Activated CD8-positive, alpha-beta T cell treated with anti-CD3 and anti-CD28 coated beads for 36 hours (primary cell): ENCODE results near the gene CLDN24. TPM values are rescaled to one million over a fixed set of nuclear protein-coding genes. Genes with fewer than 3 reads are reported as not detected.

Source experiments
- ATAC-seq: fragments of 200-7000 bp; cut with Tn5 transposase; one replicate; pipeline ENCODE4 v1.10.0; 2021; ENCODE audit warnings: mild to moderate bottlenecking, moderate library complexity
- CTCF ChIA-PET: fragments of 350-600 bp; sonication (Branson Sonifier 250); formaldehyde crosslinking; loops from one replicate; lab custom pipeline; 2021; ENCODE audit warnings: antibody characterized with exemption; lab: Charles Lee
- POLR2A ChIA-PET: fragments of 350-600 bp; sonication (Branson Sonifier 250); formaldehyde crosslinking; loops from one replicate; lab custom pipeline; 2021; ENCODE audit warnings: antibody characterized with exemption; lab: Charles Lee
- DNase-seq: peaks from one replicate; pipeline ENCODE4 v3.0.0-alpha.2; 2020
- H3K27ac Mint-ChIP-seq: one replicate; pipeline ENCODE4 v1.8.0; 2021; ENCODE audit warnings: mild to moderate bottlenecking, mixed read lengths
- H3K27me3 Mint-ChIP-seq: one replicate; pipeline ENCODE4 v1.8.0; 2021; ENCODE audit warnings: mixed read lengths
- H3K36me3 Mint-ChIP-seq: one replicate; pipeline ENCODE4 v1.8.0; 2021; ENCODE audit warnings: low read depth, mixed read lengths
- H3K4me1 Mint-ChIP-seq: one replicate; pipeline ENCODE4 v1.8.0; 2021; ENCODE audit warnings: low read depth, mixed read lengths
- H3K4me3 Mint-ChIP-seq: one replicate; pipeline ENCODE4 v1.8.0; 2021; ENCODE audit warnings: mild to moderate bottlenecking, moderate library complexity, mixed read lengths
- H3K9me3 Mint-ChIP-seq: one replicate; pipeline ENCODE4 v1.8.0; 2021; ENCODE audit warnings: mixed read lengths
- CTCF ChIP-seq: fragments of 200-600 bp; IDR thresholded peaks from one replicate; pipeline ENCODE4 v1.8.0; 2022; ENCODE audit warnings: antibody characterized with exemption, mild to moderate bottlenecking
- intact Hi-C: fragments of 100-400 bp; cut with micrococcal nuclease; formaldehyde crosslinking; loops from one replicate; pipeline ENCODE4 v1.10.0; 2022
- total RNA-seq, 2 experiments: library from RNA; stranded (reverse); gene quantifications; one replicate each; pipeline ENCODE4 v1.2.3, GENCODE V29; 2021

Gene CLDN24
- total RNA-seq, 2 experiments from 2014 or later = not detected

- H3K36me3 Mint-ChIP-seq = no peaks in the 10 kb centered on the region
- no peaks in the 10 kb centered on the region for H3K4me1 Mint-ChIP-seq
- no peak overlapping the region for H3K4me3 Mint-ChIP-seq
- CTCF ChIA-PET = interaction anchor here (1.0 to 1.1 kb wide), 2 partner anchors 27 to 119 kb away, joined by 3 to 4 read pairs; no protein-coding TSS in a partner anchor
- no peak overlapping the region for H3K27ac Mint-ChIP-seq
- TF ChIP-seq CTCF = no peak
- intact Hi-C loops = no loop called here
- POLR2A ChIA-PET = no interaction called here
- H3K27me3 Mint-ChIP-seq = peaks cover 1% of the 10 kb centered on the region
- ATAC-seq (no peak), DNase-seq (peak; percentile 3)
- no peaks in the 10 kb centered on the region for H3K9me3 Mint-ChIP-seq
Observed at GRCh38 chr4:183288955-183289354, 33.3 kb downstream of the CLDN24 start.

GRCh38 chr4:183287677-183288076 lies 34.5 kb downstream of the CLDN24 start:
- H3K27me3 Mint-ChIP-seq = peaks cover 1% of the 10 kb centered on the region
- no peaks in the 10 kb centered on the region for H3K4me1 Mint-ChIP-seq
- DNase-seq (no peak), ATAC-seq (no peak)
- ChIA-PET POLR2A (no interaction called here), CTCF (no interaction called here)
- TF ChIP-seq CTCF = no peak
- H3K4me3 Mint-ChIP-seq = no peak overlapping the region
- no peaks in the 10 kb centered on the region for H3K36me3 Mint-ChIP-seq
- intact Hi-C loops = no loop called here
- no peak overlapping the region for H3K27ac Mint-ChIP-seq
- no peaks in the 10 kb centered on the region for H3K9me3 Mint-ChIP-seq

- TF ChIP-seq CTCF = no peak
- H3K9me3 Mint-ChIP-seq = no peaks in the 10 kb centered on the region
- ATAC-seq = no peak
- intact Hi-C loops = no loop called here
- H3K27me3 Mint-ChIP-seq = peaks cover 3% of the 10 kb centered on the region
- CTCF ChIA-PET = no interaction called here
- H3K4me3 Mint-ChIP-seq = no peak overlapping the region
- no peaks in the 10 kb centered on the region for H3K36me3 Mint-ChIP-seq
- POLR2A ChIA-PET = no interaction called here
- H3K27ac Mint-ChIP-seq = no peak overlapping the region
- DNase-seq = no peak
- no peaks in the 10 kb centered on the region for H3K4me1 Mint-ChIP-seq
Observed at GRCh38 chr4:183287309-183287659, 34.9 kb downstream of the CLDN24 start.

GRCh38 chr4:183286590-183287308 lies 35.5 kb downstream of the CLDN24 start:
- ATAC-seq (no peak), DNase-seq (no peak)
- intact Hi-C loops = no loop called here
- H3K27ac Mint-ChIP-seq = no peak overlapping the region
- no peaks in the 10 kb centered on the region for H3K9me3 Mint-ChIP-seq
- H3K36me3 Mint-ChIP-seq = no peaks in the 10 kb centered on the region
- H3K4me1 Mint-ChIP-seq = no peaks in the 10 kb centered on the region
- no peak overlapping the region for H3K4me3 Mint-ChIP-seq
- CTCF ChIA-PET = no interaction called here
- POLR2A ChIA-PET = interaction anchor here (0.6 kb wide), 1 partner anchor 1582 kb away, joined by 3 read pairs; no protein-coding TSS in a partner anchor
- no peak for TF ChIP-seq CTCF
- H3K27me3 Mint-ChIP-seq = peaks cover 3% of the 10 kb centered on the region

GRCh38 chr4:183285886-183286285 lies 36.3 kb downstream of the CLDN24 start:
- no peaks in the 10 kb centered on the region for H3K4me1 Mint-ChIP-seq
- H3K27ac Mint-ChIP-seq = no peak overlapping the region
- intact Hi-C loops = no loop called here
- H3K27me3 Mint-ChIP-seq = peaks cover 1% of the 10 kb centered on the region
- H3K36me3 Mint-ChIP-seq = no peaks in the 10 kb centered on the region
- H3K4me3 Mint-ChIP-seq = no peak overlapping the region
- ChIA-PET CTCF (no interaction called here), POLR2A (no interaction called here)
- DNase-seq = no peak
- ATAC-seq = no peak
- no peaks in the 10 kb centered on the region for H3K9me3 Mint-ChIP-seq
- no peak for TF ChIP-seq CTCF
